HFF-Myc (cell line): Measurements from ENCODE around the gene MTNR1A.
"Not testable (repeated sequence)": the region's sequence is repeated elsewhere in the genome, so short reads cannot be mapped to it uniquely, and the experiment has no call there.

ENCODE experiments used
- DNase-seq: peaks from one replicate; pipeline ENCODE4 v3.0.0-alpha.2; 2011; ENCODE audit warnings: low read depth; ENCODE audit errors: extremely low read depth
- H3K4me3 ChIP-seq: replicated peaks from 2 replicates; pipeline ENCODE4 v1.5.1; 2011; ENCODE audit warnings: low read depth, mild to moderate bottlenecking, control low read depth, low read length
- TF ChIP-seq, protein P1 (sequence below): IDR thresholded peaks from 2 replicates; pipeline ENCODE4 v1.5.1; 2012; ENCODE audit warnings: mild to moderate bottlenecking, low read depth, low read length, control low read depth; ENCODE audit errors: missing control alignments

MTNR1A gene

DNA sequence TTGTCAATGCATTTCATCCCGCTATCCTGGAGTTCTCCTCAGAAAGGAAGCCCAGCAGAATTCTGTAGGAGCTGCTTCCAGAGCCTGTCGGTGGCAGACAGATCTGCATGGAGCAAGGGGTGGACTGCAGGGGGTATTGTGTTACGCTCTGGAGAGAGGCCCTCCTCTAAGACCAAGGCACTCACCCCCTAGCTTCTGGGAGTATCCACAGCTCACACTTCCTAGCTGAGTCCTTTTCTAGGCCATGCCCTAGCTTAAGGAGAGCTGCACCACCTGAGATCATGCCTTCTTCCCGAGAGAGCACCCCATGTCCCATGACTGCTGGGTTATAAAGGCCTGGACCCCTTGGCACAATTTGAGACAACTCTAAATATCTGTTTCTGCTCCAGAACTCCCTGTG lies 39.1 kb downstream of the MTNR1A start:
- DNase-seq, result no peak
- H3K4me3 ChIP-seq, result no peak overlapping the region
- TF ChIP-seq, protein P1, sequence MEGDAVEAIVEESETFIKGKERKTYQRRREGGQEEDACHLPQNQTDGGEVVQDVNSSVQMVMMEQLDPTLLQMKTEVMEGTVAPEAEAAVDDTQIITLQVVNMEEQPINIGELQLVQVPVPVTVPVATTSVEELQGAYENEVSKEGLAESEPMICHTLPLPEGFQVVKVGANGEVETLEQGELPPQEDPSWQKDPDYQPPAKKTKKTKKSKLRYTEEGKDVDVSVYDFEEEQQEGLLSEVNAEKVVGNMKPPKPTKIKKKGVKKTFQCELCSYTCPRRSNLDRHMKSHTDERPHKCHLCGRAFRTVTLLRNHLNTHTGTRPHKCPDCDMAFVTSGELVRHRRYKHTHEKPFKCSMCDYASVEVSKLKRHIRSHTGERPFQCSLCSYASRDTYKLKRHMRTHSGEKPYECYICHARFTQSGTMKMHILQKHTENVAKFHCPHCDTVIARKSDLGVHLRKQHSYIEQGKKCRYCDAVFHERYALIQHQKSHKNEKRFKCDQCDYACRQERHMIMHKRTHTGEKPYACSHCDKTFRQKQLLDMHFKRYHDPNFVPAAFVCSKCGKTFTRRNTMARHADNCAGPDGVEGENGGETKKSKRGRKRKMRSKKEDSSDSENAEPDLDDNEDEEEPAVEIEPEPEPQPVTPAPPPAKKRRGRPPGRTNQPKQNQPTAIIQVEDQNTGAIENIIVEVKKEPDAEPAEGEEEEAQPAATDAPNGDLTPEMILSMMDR, result no peak

DNA sequence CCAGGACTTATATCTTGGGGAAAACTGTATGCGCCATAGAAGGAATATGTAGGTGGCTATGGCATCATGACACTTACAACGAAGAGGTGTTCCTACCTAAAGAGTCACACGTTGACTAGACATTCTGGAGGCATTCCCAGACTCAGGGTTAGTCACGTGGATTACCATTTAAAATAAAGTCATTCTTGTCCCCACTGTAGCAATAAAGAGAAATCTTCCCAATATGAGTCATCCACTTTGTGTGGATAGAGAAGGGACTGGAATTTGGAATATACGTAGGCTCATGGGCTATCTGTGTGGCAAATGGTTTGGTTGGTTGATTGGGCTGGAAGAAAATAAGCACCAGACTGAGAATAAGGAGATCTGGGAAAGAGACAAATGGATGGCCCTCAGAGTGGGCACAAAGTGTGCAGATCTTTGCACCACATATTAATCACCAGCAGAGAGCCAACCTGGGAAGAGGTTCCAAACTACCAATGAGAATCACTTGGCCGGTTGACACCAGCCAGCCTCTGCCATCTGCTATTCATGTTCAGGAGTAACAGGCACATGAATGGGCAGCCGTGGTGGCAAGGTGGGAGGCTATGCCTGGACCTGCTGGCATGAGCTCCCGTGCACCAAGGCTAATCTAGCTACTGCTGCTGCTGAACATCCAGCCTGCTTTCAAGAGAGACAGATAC lies 41.0 kb downstream of the MTNR1A start:
- DNase-seq, result no peak
- TF ChIP-seq, protein P1, result no peak
- no peak overlapping the region for H3K4me3 ChIP-seq

DNA sequence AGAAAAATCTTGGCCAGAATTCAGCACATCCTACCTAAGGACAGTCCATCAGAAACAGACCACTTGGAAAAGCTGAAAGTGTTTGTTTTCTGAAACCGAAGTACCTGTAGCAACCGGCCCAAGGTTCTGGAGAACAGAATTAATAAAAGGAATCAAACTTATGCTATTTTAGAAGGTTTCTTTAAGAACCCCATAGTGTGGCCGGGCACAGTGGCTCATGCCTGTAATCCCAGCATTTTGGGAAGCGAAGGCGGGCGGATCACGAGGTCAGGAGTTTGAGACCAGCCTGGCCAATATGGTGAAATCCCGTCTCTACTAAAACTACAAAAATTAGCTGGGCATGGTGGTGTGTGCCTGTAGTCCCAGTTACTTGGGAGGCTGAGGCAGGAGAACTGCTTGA lies 50.6 kb downstream of the MTNR1A start:
- DNase-seq, H3K4me3 ChIP-seq: not testable (repeated sequence)

DNA sequence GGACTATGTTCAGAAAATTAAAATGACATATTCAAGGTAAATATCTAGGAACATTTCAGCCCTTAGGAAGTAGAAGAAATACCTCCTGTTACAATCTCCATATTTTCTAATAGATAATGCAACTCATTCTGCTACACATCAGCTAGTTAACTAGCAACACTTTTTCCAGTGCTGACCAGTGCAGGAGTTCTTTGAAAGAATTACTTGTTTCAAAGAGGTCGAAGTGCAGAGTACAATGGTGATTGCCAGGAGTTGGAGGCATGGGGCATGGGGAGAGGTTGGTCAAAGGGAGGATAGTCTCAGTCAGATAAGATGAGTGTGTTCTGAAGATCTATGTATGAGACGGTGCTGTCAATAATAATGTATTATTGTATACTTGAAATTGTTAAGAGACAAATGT lies 53.1 kb downstream of the MTNR1A start:
- H3K4me3 ChIP-seq, result no peak overlapping the region
- TF ChIP-seq, protein P1, result no peak
- DNase-seq, result no peak

DNA sequence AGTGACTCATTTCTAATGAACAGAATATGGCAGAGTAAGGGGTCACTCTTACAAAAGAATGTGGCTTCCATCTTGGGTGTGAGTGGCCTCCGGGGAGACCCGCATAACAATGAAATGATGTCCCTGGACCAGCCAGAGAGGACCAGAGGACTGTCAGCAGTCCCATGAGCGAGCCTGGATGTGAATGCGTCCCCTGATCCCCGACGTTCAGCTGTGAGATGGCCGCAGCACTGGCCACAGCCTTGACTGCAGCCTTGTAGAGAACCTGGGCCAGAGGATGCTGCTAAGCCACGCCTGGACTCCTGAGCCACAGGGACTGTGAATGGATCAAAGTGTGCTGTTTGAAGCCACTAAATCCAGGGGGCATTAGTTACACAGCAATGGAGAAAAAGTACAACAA lies 53.8 kb downstream of the MTNR1A start:
- TF ChIP-seq, protein P1, result no peak
- DNase-seq, result no peak
- no peak overlapping the region for H3K4me3 ChIP-seq

DNA sequence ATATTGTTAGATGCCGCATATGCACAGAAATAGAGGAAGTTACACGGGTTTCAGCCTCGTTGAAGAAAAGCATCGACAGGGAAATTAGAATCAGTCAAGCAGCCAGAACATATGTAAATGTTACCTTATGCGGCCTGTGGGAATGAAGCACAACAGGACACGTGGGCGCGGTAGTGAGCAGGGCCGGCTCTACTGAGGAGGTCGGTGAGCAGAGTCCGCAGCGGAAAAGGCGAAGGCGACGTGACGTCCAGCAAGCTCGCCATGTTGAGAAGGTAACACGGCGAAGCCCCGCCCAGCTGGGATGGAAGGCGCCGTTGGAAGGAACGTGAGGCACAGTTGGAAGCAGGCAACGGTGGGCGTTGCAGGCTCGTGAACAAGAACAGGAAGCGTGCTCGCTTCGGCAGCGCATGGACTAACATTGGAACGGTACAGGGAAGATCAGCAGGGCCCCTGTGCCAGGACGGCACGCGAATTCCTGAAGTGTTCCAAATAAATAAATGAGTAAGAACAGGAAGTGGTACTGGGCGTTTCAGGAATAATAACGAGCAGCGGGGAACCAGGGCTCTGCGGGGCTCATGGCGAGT lies 54.6 kb downstream of the MTNR1A start:
- DNase-seq, result no peak
- no peak overlapping the region for H3K4me3 ChIP-seq
- TF ChIP-seq, protein P1, result no peak

DNA sequence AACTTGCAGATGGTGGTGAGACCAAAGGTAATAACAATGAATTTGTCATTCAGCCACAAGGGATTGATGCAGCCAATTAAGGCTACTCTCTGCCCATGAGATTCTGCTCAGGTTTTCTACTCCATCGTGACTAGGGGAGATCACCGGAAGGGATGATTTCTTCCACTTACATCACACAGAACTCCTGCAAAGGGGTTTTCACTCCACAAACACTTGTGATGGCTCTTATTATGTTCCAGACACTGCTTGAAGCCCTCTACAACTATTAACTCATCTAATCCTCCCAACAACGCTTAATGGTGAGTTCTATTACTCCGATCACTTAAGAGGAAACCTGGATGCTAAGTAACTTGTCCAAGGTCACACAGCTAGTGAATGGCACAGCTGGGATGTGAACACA lies 55.9 kb downstream of the MTNR1A start:
- DNase-seq, result no peak
- H3K4me3 ChIP-seq, result no peak overlapping the region
- TF ChIP-seq, protein P1, result no peak
